ENCODE results near the gene SCYGR3.
"Not testable (repeated sequence)": the region's sequence is repeated elsewhere in the genome, so short reads cannot be mapped to it uniquely, and the experiment has no call there.

Gene SCYGR3

DNA sequence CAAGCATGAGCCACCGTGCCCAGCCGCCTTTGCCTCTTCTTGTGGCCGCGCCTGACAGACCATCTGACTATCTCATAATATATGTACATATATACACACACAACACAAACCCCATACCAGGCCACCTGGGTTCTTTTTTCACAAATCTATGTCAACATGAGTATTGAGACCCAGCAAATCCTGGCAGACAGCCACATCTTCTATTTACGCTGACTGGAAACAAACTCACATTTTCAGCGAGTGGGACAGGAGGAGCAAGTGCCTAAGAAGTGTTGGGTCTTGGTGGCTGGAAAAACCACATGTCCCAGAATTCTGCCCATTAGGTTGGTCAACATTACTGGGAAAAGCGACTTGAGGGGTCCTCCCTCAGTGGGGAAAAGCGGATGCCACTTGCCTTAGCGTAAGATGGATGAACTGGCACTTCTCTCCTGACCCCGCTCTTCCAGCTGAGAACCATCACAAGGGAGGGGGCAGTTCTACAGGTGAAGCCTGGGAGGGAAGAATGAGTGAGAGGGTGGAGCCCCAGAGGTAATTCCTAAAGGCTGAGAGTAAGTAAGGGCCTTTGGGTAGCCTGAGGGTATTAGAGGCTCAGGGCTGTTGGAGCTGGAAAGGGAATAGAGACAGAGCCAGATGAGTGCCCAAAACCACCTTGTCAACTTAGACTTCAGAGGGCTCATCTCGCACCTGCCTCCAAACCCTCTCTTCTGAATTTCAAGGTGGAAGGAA is 1.9 kb downstream of the SCYGR3 start:
- DNase-seq: no peak

- no peak for DNase-seq
These were observed 4.5 kb downstream of the SCYGR3 start for GRCh38 chr2:227610123-227610522.

- no peak for DNase-seq
These were observed 5.9 kb downstream of the SCYGR3 start for GRCh38 chr2:227608561-227609338.

DNA sequence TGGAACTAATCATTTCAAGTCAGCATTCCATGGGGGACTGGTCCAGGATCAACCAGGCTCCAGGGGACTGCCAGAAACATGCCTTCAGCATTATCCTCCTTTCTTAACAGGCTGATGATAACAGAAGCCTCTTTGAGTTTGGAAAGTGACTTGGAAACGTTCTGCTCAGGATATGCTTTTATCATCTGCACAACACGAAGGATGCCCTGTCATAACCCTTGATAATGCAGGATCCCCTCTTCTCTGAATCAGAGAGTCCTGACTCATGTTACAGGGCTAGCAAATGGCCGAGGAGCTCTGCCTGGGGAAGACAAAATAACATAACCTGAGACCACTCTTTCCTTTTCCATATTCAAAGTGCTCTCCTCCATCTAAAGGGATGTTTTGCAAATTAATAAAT is 6.7 kb downstream of the SCYGR3 start:
- no peak for DNase-seq

GRCh38 chr2:227606476-227606875 is 8.2 kb downstream of the SCYGR3 start:
- no peak for DNase-seq

DNA sequence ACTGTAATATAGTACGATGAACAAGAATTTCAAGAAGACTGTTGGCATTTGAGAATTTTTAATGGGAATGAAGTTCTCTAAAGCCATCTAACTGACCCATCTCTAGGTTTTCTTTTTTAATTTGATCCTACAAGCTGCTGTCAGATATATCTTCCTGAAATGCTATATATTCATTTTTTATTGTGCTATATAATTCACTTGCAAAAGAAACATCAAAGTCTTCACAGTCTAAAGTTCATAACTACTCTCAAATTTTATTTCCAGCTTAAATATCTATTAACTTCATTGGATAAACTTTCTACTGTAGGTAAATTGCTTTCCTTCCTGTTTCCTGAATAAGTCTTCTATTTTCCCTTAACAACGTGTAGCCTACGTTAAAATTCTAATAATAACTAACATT is 12.3 kb downstream of the SCYGR3 start:
- DNase-seq: no peak

DNA sequence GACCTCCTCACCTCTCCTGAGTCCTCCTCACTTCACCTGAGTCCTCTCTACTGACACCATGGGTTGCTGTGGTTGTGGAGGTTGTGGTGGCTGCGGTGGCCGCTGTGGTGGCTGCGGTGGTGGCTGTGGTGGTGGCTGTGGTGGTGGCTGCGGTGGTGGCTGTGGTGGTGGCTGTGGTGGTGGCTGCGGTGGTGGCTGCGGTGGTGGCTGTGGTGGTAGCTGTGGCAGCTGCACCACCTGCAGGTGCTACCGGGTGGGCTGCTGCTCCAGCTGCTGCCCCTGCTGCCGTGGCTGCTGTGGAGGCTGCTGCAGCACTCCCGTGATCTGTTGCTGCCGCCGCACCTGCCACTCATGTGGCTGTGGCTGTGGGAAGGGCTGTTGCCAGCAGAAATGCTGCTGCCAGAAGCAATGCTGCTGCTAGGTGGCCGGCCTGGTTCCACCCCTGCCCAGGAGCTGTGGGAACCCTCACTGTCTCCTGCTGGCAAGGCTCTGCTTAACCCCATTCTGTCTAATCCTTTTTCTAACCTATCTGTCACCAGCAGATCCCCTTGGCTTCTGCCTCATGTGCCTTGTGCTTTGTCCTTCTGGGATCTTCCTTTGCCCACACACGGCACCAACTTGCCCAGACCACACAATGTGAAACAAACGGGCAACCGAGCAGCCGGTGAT is 15.7 kb downstream of the SCYGR3 start, which contains the start of gene SCYGR2:
SCYGR2 (plus strand) TSS at position 59 of the 669 bp plus-strand sequence; CDS start at position 59, 0 bp downstream.
- not testable (repeated sequence) for DNase-seq

DNA sequence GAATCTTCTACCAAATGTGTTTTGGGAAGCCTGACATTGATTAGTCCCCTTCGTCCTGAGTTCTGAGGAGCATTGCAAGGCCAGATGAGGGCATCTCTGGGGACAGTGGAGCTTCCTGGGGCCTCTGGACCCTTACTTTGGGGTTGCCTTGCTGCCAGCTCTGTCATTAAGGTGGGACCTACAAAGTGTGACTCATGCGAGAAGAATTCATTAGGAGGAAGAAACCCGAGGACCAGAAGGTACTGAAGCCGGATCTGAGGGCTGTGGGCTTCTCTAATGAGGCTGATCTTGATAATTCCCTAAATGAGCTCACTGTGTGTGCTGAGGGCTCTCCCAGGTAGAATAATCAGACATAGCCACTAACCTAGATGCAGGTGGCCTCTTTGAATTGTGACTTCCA is 16.6 kb downstream of the SCYGR3 start:
- no peak for DNase-seq

GRCh38 chr2:227597036-227597435 is 17.6 kb downstream of the SCYGR3 start:
- DNase-seq: no peak

- DNase-seq: no peak
These were observed 18.8 kb downstream of the SCYGR3 start for GRCh38 chr2:227595797-227596196.

DNA sequence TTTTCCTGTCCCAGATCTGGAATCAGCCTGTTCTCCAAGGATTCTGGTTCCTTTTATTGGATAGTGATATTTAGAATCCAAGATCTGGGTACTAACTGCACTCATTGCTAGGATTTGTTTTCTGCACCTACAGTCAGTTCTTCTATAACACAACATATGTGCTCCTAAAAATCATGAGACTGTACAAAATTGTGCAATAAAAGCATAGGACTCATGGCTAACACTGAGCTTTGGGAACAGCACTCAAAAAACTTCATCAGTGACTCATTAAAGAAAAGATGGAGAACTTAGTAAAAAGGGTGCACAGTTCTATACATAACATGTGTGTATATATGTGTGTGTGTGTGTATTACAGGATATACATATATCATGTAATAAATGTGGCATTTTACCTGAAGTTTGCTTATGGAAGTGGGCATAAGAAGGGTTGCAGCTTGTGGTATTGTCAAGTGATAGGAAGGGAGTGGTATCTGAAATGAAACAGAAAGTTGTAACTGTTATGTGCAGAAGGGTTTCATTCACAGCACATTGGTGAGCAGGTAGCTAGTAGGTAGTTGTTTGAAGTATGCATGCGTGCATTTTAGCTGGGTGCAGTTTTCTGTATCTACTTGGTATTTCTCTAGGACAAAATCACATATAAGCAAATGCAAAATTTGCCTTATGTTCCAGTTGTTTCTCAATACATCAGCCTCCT is 21.8 kb downstream of the SCYGR3 start:
- no peak for DNase-seq

DNA sequence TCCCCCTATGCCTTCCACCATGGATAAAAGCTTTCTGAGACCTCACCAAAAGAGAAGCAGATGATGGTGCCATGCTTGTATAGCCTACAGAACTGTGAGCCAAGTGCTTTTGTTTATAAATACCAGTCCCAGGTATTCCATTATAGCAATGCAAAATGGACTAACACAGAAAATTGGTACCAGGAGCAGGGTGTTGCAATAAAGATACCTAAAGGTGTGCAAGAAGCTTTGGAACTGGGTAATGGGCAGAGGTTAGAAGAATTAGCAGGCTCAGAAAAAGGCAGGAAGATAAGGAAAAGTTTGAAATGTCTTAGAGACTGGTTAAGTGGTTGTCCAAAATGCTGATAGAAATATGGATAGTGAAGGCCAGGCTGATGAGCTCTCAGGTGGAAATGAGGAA is 32.3 kb downstream of the SCYGR3 start:
- DNase-seq: no peak

GRCh38 chr2:227579791-227580190 is 34.8 kb downstream of the SCYGR3 start:
- no peak for DNase-seq

DNA sequence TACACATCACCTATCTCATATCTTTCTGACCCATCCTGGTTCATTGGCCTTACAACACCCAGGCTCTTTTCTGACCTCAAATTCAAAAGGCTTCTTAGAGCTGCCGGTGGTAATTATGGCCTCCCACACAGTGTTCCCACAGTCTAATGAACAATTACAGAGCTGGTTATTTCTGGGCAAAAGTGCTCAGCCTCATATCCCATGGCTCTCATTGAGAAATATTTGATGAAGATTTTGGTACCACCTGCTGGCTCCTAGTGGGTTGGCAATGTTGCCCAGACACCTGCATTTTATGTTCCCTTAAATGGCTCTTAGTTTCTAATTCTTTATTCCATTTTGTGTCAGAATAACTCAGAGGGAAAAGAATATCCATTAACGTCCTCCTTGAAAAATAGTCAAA is 36.0 kb downstream of the SCYGR3 start:
- DNase-seq: no peak

- DNase-seq: no peak
These were observed 37.1 kb downstream of the SCYGR3 start for GRCh38 chr2:227577555-227577954.

GRCh38 chr2:227576812-227577211 is 37.8 kb downstream of the SCYGR3 start:
- no peak for DNase-seq

- DNase-seq: no peak
These were observed 38.5 kb downstream of the SCYGR3 start for GRCh38 chr2:227576110-227576509.

- no peak for DNase-seq
These were observed 44.0 kb downstream of the SCYGR3 start for GRCh38 chr2:227570615-227571014.

GRCh38 chr2:227568852-227569169 is 45.8 kb downstream of the SCYGR3 start:
- no peak for DNase-seq

GRCh38 chr2:227566012-227566411 is 48.6 kb downstream of the SCYGR3 start:
- DNase-seq: no peak

DNA sequence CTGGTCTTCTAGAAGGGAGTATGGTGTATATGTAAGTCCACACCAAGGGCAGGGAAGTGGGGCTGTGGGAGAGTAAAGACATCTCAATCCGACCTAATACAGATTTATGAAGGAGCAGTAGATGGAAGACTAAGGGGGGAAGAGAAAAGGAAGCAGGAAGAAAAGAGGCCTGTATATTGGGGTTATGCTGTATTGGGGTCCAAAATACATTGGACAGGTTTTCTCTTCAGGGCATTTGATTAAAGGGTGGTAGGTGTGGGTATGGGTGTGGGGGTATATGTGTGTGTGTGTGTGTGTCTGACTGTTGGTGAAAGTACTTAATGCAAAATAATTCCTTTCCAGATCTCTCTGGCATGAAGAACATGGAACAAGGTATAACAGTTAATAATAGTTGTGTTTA is 49.6 kb downstream of the SCYGR3 start:
- DNase-seq: no peak
